ENCODE measurements around the gene PPP3CB. TPM values are rescaled to one million over a fixed set of nuclear protein-coding genes. Genes with fewer than 3 reads are reported as not detected.

Gene PPP3CB
- total and polyA plus RNA-seq, 2 experiments from 2014 or later, result 23.7 to 29.5 TPM

GRCh38 chr10:73534857-73535256, 39.0 kb upstream of the PPP3CB start:
- no peak overlapping the region for H2AFZ ChIP-seq
- H3K36me3 ChIP-seq (ENCODE audit: low read depth), result no peaks in the 10 kb centered on the region
- no peaks in the 10 kb centered on the region for H4K20me1 ChIP-seq (ENCODE audit: insufficient read depth)
- in situ Hi-C loops (cut with MboI), result loop anchor here (5.0 kb wide), 1 partner anchor 107 kb away; the partner anchor contains the start of gene MYOZ1
- no peak overlapping the region for H3K4me3 ChIP-seq
- 84 to 91% methylated on average over 1 of the region's 1 CpG for WGBS, 2 experiments (ENCODE audit: low coverage in 1 of 2, low lambda C conversion rate in 2 of 2, missing lambda C conversion rate in 2 of 2)
- no peaks in the 10 kb centered on the region for H3F3A ChIP-seq (ENCODE audit: insufficient read depth)
- TF ChIP-seq EZH2 (IDR thresholded peaks at IDR 0.05; ENCODE audit: insufficient read depth, poor library complexity, severe bottlenecking) (no peak), EZH2phosphoT487 (IDR thresholded peaks at IDR 0.05; ENCODE audit: insufficient read depth, low read depth) (no peak)
- no peaks in the 10 kb centered on the region for H3K79me2 ChIP-seq (ENCODE audit: insufficient read depth)
- no peaks in the 10 kb centered on the region for H3K27me3 ChIP-seq (replicated peaks; ENCODE audit: insufficient read depth)
- no peak overlapping the region for H3K4me2 ChIP-seq (ENCODE audit: unreplicated experiment)
- no peaks in the 10 kb centered on the region for H3K9me2 ChIP-seq (ENCODE audit: insufficient read depth)
- H3K9ac ChIP-seq, result no peak overlapping the region
- no peak overlapping the region for H3K27ac ChIP-seq
- H3K9me3 ChIP-seq (ENCODE audit: low read depth), result no peaks in the 10 kb centered on the region
- no peak for DNase-seq
- H3K4me1 ChIP-seq (ENCODE audit: insufficient read depth), result no peaks in the 10 kb centered on the region

- Histone ChIP-seq H3K79me2 (ENCODE audit: insufficient read depth) (no peaks in the 10 kb centered on the region), H3K4me3 (no peak overlapping the region), H2AFZ (no peak overlapping the region), H3K4me2 (ENCODE audit: unreplicated experiment) (no peak overlapping the region), H4K20me1 (ENCODE audit: insufficient read depth) (no peaks in the 10 kb centered on the region), H3F3A (ENCODE audit: insufficient read depth) (no peaks in the 10 kb centered on the region), H3K4me1 (ENCODE audit: insufficient read depth) (no peaks in the 10 kb centered on the region), H3K9me3 (ENCODE audit: low read depth) (no peaks in the 10 kb centered on the region), H3K9ac (no peak overlapping the region), H3K27ac (no peak overlapping the region), H3K36me3 (ENCODE audit: low read depth) (no peaks in the 10 kb centered on the region), H3K27me3 (replicated peaks; ENCODE audit: insufficient read depth) (no peaks in the 10 kb centered on the region), H3K9me2 (ENCODE audit: insufficient read depth) (no peaks in the 10 kb centered on the region)
- no peak for TF ChIP-seq EZH2phosphoT487 (IDR thresholded peaks at IDR 0.05; ENCODE audit: insufficient read depth, low read depth)
- no peak for TF ChIP-seq EZH2 (IDR thresholded peaks at IDR 0.05; ENCODE audit: insufficient read depth, poor library complexity, severe bottlenecking)
- in situ Hi-C loops (cut with MboI), result no loop called here
- peak; percentile 87 for DNase-seq
- 97 to 100% methylated on average over 5 of the region's 5 CpGs for WGBS, 2 experiments (ENCODE audit: low coverage in 1 of 2, low lambda C conversion rate in 2 of 2, missing lambda C conversion rate in 2 of 2)
Observed at GRCh38 chr10:73529089-73529832, 33.4 kb upstream of the PPP3CB start.

- Histone ChIP-seq H3K36me3 (ENCODE audit: low read depth) (no peaks in the 10 kb centered on the region), H3K4me1 (ENCODE audit: insufficient read depth) (peaks cover 9% of the 10 kb centered on the region), H3K9me3 (ENCODE audit: low read depth) (no peaks in the 10 kb centered on the region), H3K27me3 (replicated peaks; ENCODE audit: insufficient read depth) (no peaks in the 10 kb centered on the region), H2AFZ (no peak overlapping the region), H3F3A (ENCODE audit: insufficient read depth) (no peaks in the 10 kb centered on the region; the same call in 1 of the 2 replicates), H3K79me2 (ENCODE audit: insufficient read depth) (no peaks in the 10 kb centered on the region), H3K27ac (no peak overlapping the region), H3K4me2 (ENCODE audit: unreplicated experiment) (no peak overlapping the region), H3K4me3 (no peak overlapping the region), H4K20me1 (ENCODE audit: insufficient read depth) (no peaks in the 10 kb centered on the region), H3K9ac (no peak overlapping the region), H3K9me2 (ENCODE audit: insufficient read depth) (no peaks in the 10 kb centered on the region)
- WGBS, 2 experiments (ENCODE audit: low coverage in 1 of 2, low lambda C conversion rate in 2 of 2, missing lambda C conversion rate in 2 of 2), result 56 to 67% methylated on average over 1 of the region's 1 CpG
- in situ Hi-C loops (cut with MboI), result no loop called here
- DNase-seq, result peak; percentile 32
- TF ChIP-seq EZH2 (IDR thresholded peaks at IDR 0.05; ENCODE audit: insufficient read depth, poor library complexity, severe bottlenecking) (no peak), EZH2phosphoT487 (IDR thresholded peaks at IDR 0.05; ENCODE audit: insufficient read depth, low read depth) (no peak)
Observed at GRCh38 chr10:73522263-73522662, 26.4 kb upstream of the PPP3CB start.

GRCh38 chr10:73519336-73519735, 23.5 kb upstream of the PPP3CB start:
- Histone ChIP-seq H3K9me3 (ENCODE audit: low read depth) (no peaks in the 10 kb centered on the region), H3K27me3 (replicated peaks; ENCODE audit: insufficient read depth) (no peaks in the 10 kb centered on the region), H2AFZ (no peak overlapping the region), H3K36me3 (ENCODE audit: low read depth) (no peaks in the 10 kb centered on the region), H3K27ac (no peak overlapping the region), H3F3A (ENCODE audit: insufficient read depth) (no peaks in the 10 kb centered on the region; the same call in 1 of the 2 replicates), H3K4me3 (no peak overlapping the region), H4K20me1 (ENCODE audit: insufficient read depth) (no peaks in the 10 kb centered on the region), H3K79me2 (ENCODE audit: insufficient read depth) (no peaks in the 10 kb centered on the region), H3K4me2 (ENCODE audit: unreplicated experiment) (no peak overlapping the region), H3K4me1 (ENCODE audit: insufficient read depth) (peaks cover 9% of the 10 kb centered on the region), H3K9me2 (ENCODE audit: insufficient read depth) (no peaks in the 10 kb centered on the region), H3K9ac (no peak overlapping the region)
- WGBS, 2 experiments (ENCODE audit: low coverage in 1 of 2, low lambda C conversion rate in 2 of 2, missing lambda C conversion rate in 2 of 2), result 97 to 100% methylated on average over 3 of the region's 3 CpGs
- no peak for DNase-seq
- TF ChIP-seq EZH2 (IDR thresholded peaks at IDR 0.05; ENCODE audit: insufficient read depth, poor library complexity, severe bottlenecking), result no peak
- no peak for TF ChIP-seq EZH2phosphoT487 (IDR thresholded peaks at IDR 0.05; ENCODE audit: insufficient read depth, low read depth)
- in situ Hi-C loops (cut with MboI), result no loop called here

All from GM23248 (cell line).